Panc1 (cell line): Measurements from ENCODE around the gene PCDHB16.

Experiments used
- POLR2AphosphoS5 ChIP-seq: IDR thresholded peaks from 2 replicates; pipeline ENCODE4 v1.6.1; 2012; ENCODE audit warnings: mild to moderate bottlenecking, low read depth, low read length, moderate library complexity
- SIN3A ChIP-seq: IDR thresholded peaks from 2 replicates; pipeline ENCODE4 v1.6.1; 2012; ENCODE audit warnings: low read depth, mild to moderate bottlenecking, low read length, moderate library complexity, borderline replicate concordance; ENCODE audit not compliant: insufficient read depth
- TF ChIP-seq, protein P1 (sequence below), 2 experiments: IDR thresholded peaks; 2 replicates each; pipeline ENCODE4 v1.6.1; 2011 to 2012; ENCODE audit warnings: low read depth in 2 of 2, control low read depth in 1 of 2, low read length in 1 of 2, mild to moderate bottlenecking in 1 of 2, moderate library complexity in 1 of 2; ENCODE audit not compliant: insufficient read depth in 1 of 2
- TF ChIP-seq, protein P2 (sequence below): fragments of 450-650 bp; IDR thresholded peaks from 2 replicates; pipeline ENCODE4 v1.5.1; 2017; ENCODE audit warnings: mild to moderate bottlenecking

DNA sequence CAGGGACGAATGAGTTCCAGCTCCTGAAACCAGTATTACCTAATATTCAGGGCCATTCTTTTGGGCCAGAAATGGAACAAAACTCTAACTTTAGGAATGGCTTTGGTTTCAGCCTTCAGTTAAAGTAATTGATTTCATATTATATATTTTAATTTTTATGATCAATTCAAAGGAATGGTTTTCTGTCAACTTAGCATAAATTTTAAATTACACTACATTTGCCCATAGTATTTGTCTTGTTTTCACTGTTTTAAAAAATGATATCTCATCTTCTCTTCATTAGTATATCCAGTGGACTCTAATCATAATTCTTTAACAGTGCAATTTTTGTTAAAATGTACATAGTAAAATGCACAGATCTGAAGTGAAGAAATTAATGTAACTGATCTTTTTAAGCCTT is 1.9 kb upstream of the PCDHB16 start:
- TF ChIP-seq, protein P1, sequence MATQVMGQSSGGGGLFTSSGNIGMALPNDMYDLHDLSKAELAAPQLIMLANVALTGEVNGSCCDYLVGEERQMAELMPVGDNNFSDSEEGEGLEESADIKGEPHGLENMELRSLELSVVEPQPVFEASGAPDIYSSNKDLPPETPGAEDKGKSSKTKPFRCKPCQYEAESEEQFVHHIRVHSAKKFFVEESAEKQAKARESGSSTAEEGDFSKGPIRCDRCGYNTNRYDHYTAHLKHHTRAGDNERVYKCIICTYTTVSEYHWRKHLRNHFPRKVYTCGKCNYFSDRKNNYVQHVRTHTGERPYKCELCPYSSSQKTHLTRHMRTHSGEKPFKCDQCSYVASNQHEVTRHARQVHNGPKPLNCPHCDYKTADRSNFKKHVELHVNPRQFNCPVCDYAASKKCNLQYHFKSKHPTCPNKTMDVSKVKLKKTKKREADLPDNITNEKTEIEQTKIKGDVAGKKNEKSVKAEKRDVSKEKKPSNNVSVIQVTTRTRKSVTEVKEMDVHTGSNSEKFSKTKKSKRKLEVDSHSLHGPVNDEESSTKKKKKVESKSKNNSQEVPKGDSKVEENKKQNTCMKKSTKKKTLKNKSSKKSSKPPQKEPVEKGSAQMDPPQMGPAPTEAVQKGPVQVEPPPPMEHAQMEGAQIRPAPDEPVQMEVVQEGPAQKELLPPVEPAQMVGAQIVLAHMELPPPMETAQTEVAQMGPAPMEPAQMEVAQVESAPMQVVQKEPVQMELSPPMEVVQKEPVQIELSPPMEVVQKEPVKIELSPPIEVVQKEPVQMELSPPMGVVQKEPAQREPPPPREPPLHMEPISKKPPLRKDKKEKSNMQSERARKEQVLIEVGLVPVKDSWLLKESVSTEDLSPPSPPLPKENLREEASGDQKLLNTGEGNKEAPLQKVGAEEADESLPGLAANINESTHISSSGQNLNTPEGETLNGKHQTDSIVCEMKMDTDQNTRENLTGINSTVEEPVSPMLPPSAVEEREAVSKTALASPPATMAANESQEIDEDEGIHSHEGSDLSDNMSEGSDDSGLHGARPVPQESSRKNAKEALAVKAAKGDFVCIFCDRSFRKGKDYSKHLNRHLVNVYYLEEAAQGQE (IDR thresholded peaks at IDR 0.05; ENCODE audit: insufficient read depth in 1 of 2, low read depth in 2 of 2, low read length in 1 of 2) = no peak
- TF ChIP-seq, protein P2, sequence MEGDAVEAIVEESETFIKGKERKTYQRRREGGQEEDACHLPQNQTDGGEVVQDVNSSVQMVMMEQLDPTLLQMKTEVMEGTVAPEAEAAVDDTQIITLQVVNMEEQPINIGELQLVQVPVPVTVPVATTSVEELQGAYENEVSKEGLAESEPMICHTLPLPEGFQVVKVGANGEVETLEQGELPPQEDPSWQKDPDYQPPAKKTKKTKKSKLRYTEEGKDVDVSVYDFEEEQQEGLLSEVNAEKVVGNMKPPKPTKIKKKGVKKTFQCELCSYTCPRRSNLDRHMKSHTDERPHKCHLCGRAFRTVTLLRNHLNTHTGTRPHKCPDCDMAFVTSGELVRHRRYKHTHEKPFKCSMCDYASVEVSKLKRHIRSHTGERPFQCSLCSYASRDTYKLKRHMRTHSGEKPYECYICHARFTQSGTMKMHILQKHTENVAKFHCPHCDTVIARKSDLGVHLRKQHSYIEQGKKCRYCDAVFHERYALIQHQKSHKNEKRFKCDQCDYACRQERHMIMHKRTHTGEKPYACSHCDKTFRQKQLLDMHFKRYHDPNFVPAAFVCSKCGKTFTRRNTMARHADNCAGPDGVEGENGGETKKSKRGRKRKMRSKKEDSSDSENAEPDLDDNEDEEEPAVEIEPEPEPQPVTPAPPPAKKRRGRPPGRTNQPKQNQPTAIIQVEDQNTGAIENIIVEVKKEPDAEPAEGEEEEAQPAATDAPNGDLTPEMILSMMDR = no peak
- TF ChIP-seq POLR2AphosphoS5 (no peak), SIN3A (no peak)
